ENCODE measurements around the gene KAZN. TPM values are rescaled to one million over a fixed set of nuclear protein-coding genes. Genes with fewer than 3 reads are reported as not detected.

KAZN gene
- polyA plus RNA-seq, 2 of the 4 experiments (the other 2 are of a cell fraction), result 1.3 to 1.9 TPM

- no peak for TF ChIP-seq CEBPB (IDR thresholded peaks at IDR 0.05)
- TF ChIP-seq HOXB5 (CRISPR knock-in tag; IDR thresholded peaks at IDR 0.05), result no peak
- TF ChIP-seq RARB (CRISPR knock-in tag; IDR thresholded peaks at IDR 0.05), result no peak
- TF ChIP-seq ELK1 (IDR thresholded peaks at IDR 0.05; ENCODE audit: low read depth, low read length), result no peak
- TF ChIP-seq EHMT2 (IDR thresholded peaks at IDR 0.05; ENCODE audit: low read depth), result no peak
Observed at GRCh38 chr1:15096293-15096692, 497.8 kb downstream of the KAZN start (continued).

- ATAC-seq (no peak), DNase-seq (ENCODE audit: low read depth in 1 of 2, low spot score in 1 of 2) (no peak), FAIRE-seq (no peak)
- 63% methylated on average over 9 of the region's 15 CpGs for WGBS (ENCODE audit: missing lambda C conversion rate)
- H3K27ac ChIP-seq, result no peak overlapping the region
- no peak overlapping the region for H3K4me2 ChIP-seq
- no peak overlapping the region for H3K4me3 ChIP-seq
- CTCF ChIA-PET, result interaction anchor here (1.2 to 1.7 kb wide), 4 partner anchors 10 to 174 kb away, joined by 3 to 4 read pairs (median 4); no protein-coding TSS in a partner anchor
- POLR2A ChIA-PET, result no interaction called here
- TF ChIP-seq SMC3 (IDR thresholded peaks at IDR 0.05) (no peak), CBX8 (IDR thresholded peaks at IDR 0.05) (no peak), ZC3H11A (IDR thresholded peaks at IDR 0.05) (no peak), NPAS2 (CRISPR knock-in tag; IDR thresholded peaks at IDR 0.05; ENCODE audit: borderline replicate concordance) (no peak), BCL3 (IDR thresholded peaks at IDR 0.05) (no peak), TFCP2L1 (CRISPR knock-in tag; IDR thresholded peaks at IDR 0.05) (no peak), NFE2L2 (conservative IDR thresholded peaks at IDR 0.05; ENCODE audit: low read length) (no peak), NR3C1 (IDR thresholded peaks at IDR 0.05) (no peak), PBX3 (IDR thresholded peaks at IDR 0.05) (no peak), RFX5 (IDR thresholded peaks at IDR 0.05) (no peak), FOXS1 (CRISPR knock-in tag; IDR thresholded peaks at IDR 0.05) (no peak)
- H3K9me3 ChIP-seq, result no peaks in the 10 kb centered on the region
- no peaks in the 10 kb centered on the region for H3K4me1 ChIP-seq
Observed at GRCh38 chr1:15098176-15099125, 500.0 kb downstream of the KAZN start.

- Histone ChIP-seq H3K9me3 (no peaks in the 10 kb centered on the region), H3K27ac (no peak overlapping the region), H3K4me1 (no peaks in the 10 kb centered on the region), H3K4me2 (no peak overlapping the region), H3K4me3 (no peak overlapping the region)
- ATAC-seq, result peak in 1 of 2 experiments; percentile 12; a peak in 1 of 6 replicates
- CTCF ChIA-PET, result interaction anchor here (0.7 to 1.5 kb wide), 6 partner anchors 9 to 1001 kb away, joined by 3 to 6 read pairs (median 4); no protein-coding TSS in a partner anchor
- FAIRE-seq, result no peak
- no peak for DNase-seq (ENCODE audit: low read depth in 1 of 2, low spot score in 1 of 2)
- POLR2A ChIA-PET, result no interaction called here
- WGBS (ENCODE audit: missing lambda C conversion rate), result 28% methylated on average over 15 of the region's 15 CpGs
- TF ChIP-seq CTCF (IDR thresholded peaks at IDR 0.05), result no peak
- TF ChIP-seq HEYL (CRISPR knock-in tag; IDR thresholded peaks at IDR 0.05), result no peak
- no peak for TF ChIP-seq JUN (IDR thresholded peaks at IDR 0.05)
- TF ChIP-seq BHLHE40 (IDR thresholded peaks at IDR 0.05; ENCODE audit: low read depth, low read length), result no peak
- TF ChIP-seq E2F6 (IDR thresholded peaks at IDR 0.05; ENCODE audit: borderline replicate concordance, low read depth), result no peak
- TF ChIP-seq ZC3H11A (IDR thresholded peaks at IDR 0.05), result no peak
- no peak for TF ChIP-seq HOXA7 (CRISPR knock-in tag; IDR thresholded peaks at IDR 0.05)
- no peak for TF ChIP-seq HES2 (IDR thresholded peaks at IDR 0.05)
- no peak for TF ChIP-seq RNF2 (IDR thresholded peaks at IDR 0.05; ENCODE audit: borderline replicate concordance, low read depth)
Observed at GRCh38 chr1:15099441-15100120, 501.1 kb downstream of the KAZN start.

Measured in A549 (cell line).